GM23338 (cell line): Measurements from ENCODE around the gene CCDC187. TPM values are rescaled to one million over a fixed set of nuclear protein-coding genes. Genes with fewer than 3 reads are reported as not detected.

Experiments
- ATAC-seq: fragments of 200-7000 bp; cut with Tn5 transposase; 3 replicates; pipeline ENCODE4 v1.9.1; 2020
- DNase-seq: peaks from one replicate; pipeline ENCODE4 v3.0.0-alpha.2; 2015; ENCODE audit warnings: low spot score
- H2AFZ ChIP-seq: fragments of 200-600 bp; sonication (generic); 2 replicates; pipeline ENCODE4 v1.8.0; 2016; ENCODE audit warnings: antibody characterized with exemption, mild to moderate bottlenecking, moderate library complexity
- H3F3A ChIP-seq: fragments of 200-600 bp; sonication (generic); replicated peaks from 2 replicates; pipeline ENCODE4 v1.8.0; 2017; ENCODE audit warnings: antibody characterized with exemption, mixed run types, low read depth
- H3K27ac ChIP-seq: fragments of 200-600 bp; sonication (generic); 2 replicates; pipeline ENCODE4 v1.6.1; 2016; ENCODE audit warnings: low read depth
- H3K27me3 ChIP-seq: fragments of 200-600 bp; sonication (generic); 2 replicates; pipeline ENCODE4 v1.8.0; 2016; ENCODE audit warnings: mild to moderate bottlenecking, mixed run types, moderate library complexity; ENCODE audit not compliant: insufficient read depth
- H3K36me3 ChIP-seq: fragments of 200-600 bp; sonication (generic); 2 replicates; pipeline ENCODE4 v1.8.0; 2016; ENCODE audit warnings: mild to moderate bottlenecking; ENCODE audit not compliant: insufficient read depth
- H3K4me1 ChIP-seq: fragments of 200-600 bp; sonication (generic); 2 replicates; pipeline ENCODE4 v1.8.0; 2016; ENCODE audit warnings: mild to moderate bottlenecking, moderate library complexity; ENCODE audit not compliant: insufficient read depth
- H3K4me2 ChIP-seq: fragments of 200-600 bp; sonication (generic); 2 replicates; pipeline ENCODE4 v1.7.1; 2017; ENCODE audit warnings: mixed run types
- H3K4me3 ChIP-seq: fragments of 200-600 bp; sonication (generic); 2 replicates; pipeline ENCODE4 v1.6.1; 2016; ENCODE audit warnings: mixed run types
- H3K79me2 ChIP-seq: fragments of 200-600 bp; sonication (generic); replicated peaks from 2 replicates; pipeline ENCODE4 v1.8.0; 2017; ENCODE audit warnings: mild to moderate bottlenecking; ENCODE audit not compliant: insufficient read depth
- H3K9me2 ChIP-seq: fragments of 200-600 bp; sonication (generic); 2 replicates; pipeline ENCODE4 v1.8.0; 2017; ENCODE audit not compliant: insufficient read depth
- H4K20me1 ChIP-seq: fragments of 200-600 bp; sonication (generic); replicated peaks from 2 replicates; pipeline ENCODE4 v1.8.0; 2017; ENCODE audit warnings: mild to moderate bottlenecking; ENCODE audit not compliant: insufficient read depth
- H3K27ac Mint-ChIP-seq: 2 replicates; pipeline ENCODE4 v1.8.0; 2020; ENCODE audit warnings: inconsistent platforms, mild to moderate bottlenecking, moderate library complexity, mixed read lengths
- H3K27me3 Mint-ChIP-seq: 3 replicates; pipeline ENCODE4 v1.8.0; 2022; ENCODE audit warnings: low read depth, mild to moderate bottlenecking, moderate library complexity, mixed read lengths, inconsistent platforms; ENCODE audit not compliant: insufficient read depth, poor library complexity
- H3K36me3 Mint-ChIP-seq: 3 replicates; pipeline ENCODE4 v1.8.0; 2021; ENCODE audit warnings: low read depth, mild to moderate bottlenecking, inconsistent platforms, moderate library complexity, mixed read lengths
- H3K4me1 Mint-ChIP-seq: 3 replicates; pipeline ENCODE4 v1.8.0; 2020; ENCODE audit warnings: mild to moderate bottlenecking, inconsistent platforms, mixed read lengths
- H3K4me3 Mint-ChIP-seq: 3 replicates; pipeline ENCODE4 v1.8.0; 2021; ENCODE audit warnings: moderate library complexity, mild to moderate bottlenecking, inconsistent platforms, mixed read lengths
- H3K9me3 Mint-ChIP-seq: 3 replicates; pipeline ENCODE4 v1.8.0; 2020; ENCODE audit warnings: moderate library complexity, mild to moderate bottlenecking, inconsistent platforms, mixed read lengths
- CREB1 ChIP-seq: fragments of 250-450 bp; sonication (Bioruptor Pico); IDR thresholded peaks from 2 replicates; pipeline ENCODE4 v1.5.0; 2020; ENCODE audit warnings: low read depth, mild to moderate bottlenecking, moderate library complexity
- EZH2 ChIP-seq: fragments of 200-600 bp; sonication (generic); IDR thresholded peaks from one replicate; pipeline ENCODE4 v1.8.0; 2017; ENCODE audit warnings: antibody characterized with exemption, mild to moderate bottlenecking, low read depth; ENCODE audit not compliant: unreplicated experiment
- EZH2phosphoT487 ChIP-seq: fragments of 200-600 bp; sonication (generic); IDR thresholded peaks from one replicate; pipeline ENCODE4 v1.8.1; 2018; ENCODE audit warnings: antibody characterized with exemption; ENCODE audit not compliant: unreplicated experiment
- JUNB ChIP-seq: IDR thresholded peaks from one replicate; pipeline ENCODE4 v1.6.1; 2016; ENCODE audit warnings: antibody characterized with exemption; ENCODE audit not compliant: unreplicated experiment
- NANOG ChIP-seq: IDR thresholded peaks from 2 replicates; pipeline ENCODE4 v1.6.1; 2016; ENCODE audit warnings: antibody characterized with exemption, borderline replicate concordance
- POLR2AphosphoS5 ChIP-seq: IDR thresholded peaks from 2 replicates; pipeline ENCODE4 v1.6.1; 2016; ENCODE audit warnings: antibody characterized with exemption, low read depth
- REST ChIP-seq: IDR thresholded peaks from one replicate; pipeline ENCODE4 v1.6.1; 2018; ENCODE audit warnings: antibody characterized with exemption; ENCODE audit not compliant: unreplicated experiment
- STAT1 ChIP-seq: IDR thresholded peaks from one replicate; pipeline ENCODE4 v1.6.1; 2016; ENCODE audit warnings: antibody characterized with exemption; ENCODE audit not compliant: unreplicated experiment
- ZNF114 ChIP-seq: fragments of 250-450 bp; sonication (Bioruptor Pico); IDR thresholded peaks from 2 replicates; pipeline ENCODE4 v1.5.0; 2020; ENCODE audit warnings: mild to moderate bottlenecking, moderate library complexity
- ZNF462 ChIP-seq: fragments of 250-450 bp; sonication (Bioruptor Pico); IDR thresholded peaks from 2 replicates; pipeline ENCODE4 v1.5.0; 2020; ENCODE audit warnings: mild to moderate bottlenecking, moderate library complexity
- polyA plus RNA-seq: library from polyadenylated mRNA; unstranded; fragments of >200 nt; fragmentation: Nextera tagmentation; extraction: Ambion mirVana; gene quantifications from 2 replicates; pipeline ENCODE4 v1.2.1, GENCODE V29; 2016
- total RNA-seq: library from RNA; depleted of rRNA; stranded (reverse); fragments of >200 nt; shearing (Covaris generic); gene quantifications from 2 replicates; pipeline ENCODE4 v1.2.3, GENCODE V29; 2014
- TF ChIP-seq, protein P1 (sequence below), 2 experiments: fragments of 200-600 bp in 1 of 2; sonication (generic) in 1 of 2; conservative IDR thresholded peaks; 2 replicates each; pipeline versions ENCODE4 v1.5.1 to v1.6.1; 2016 to 2017; ENCODE audit warnings: antibody characterized with exemption in 2 of 2, low read depth in 2 of 2, mild to moderate bottlenecking in 2 of 2, moderate library complexity in 1 of 2

CCDC187 gene
- total and polyA plus RNA-seq, 2 experiments from 2014 or later: 0.14 TPM; not detected in 1

DNA sequence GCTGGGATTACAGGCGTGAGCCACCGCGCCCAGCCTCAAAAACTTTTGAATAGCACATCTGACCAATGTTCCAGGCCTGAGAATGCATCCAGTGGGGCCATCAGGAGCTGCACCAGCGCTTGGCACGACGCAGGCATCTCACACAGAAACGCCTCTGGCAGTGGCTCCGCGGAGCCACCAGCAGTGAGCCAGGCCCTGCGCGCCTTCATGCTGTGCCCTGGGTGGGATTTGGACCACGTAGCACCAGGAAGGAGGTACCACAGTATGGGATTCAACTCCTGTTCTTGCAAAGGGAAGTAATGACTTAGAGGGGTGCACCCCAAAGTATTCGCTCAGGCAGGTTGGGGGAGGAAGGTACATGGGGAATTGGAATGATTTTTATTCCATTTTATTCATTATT lies 3.0 kb downstream of the CCDC187 start:
- no peaks in the 10 kb centered on the region for H3K4me1 ChIP-seq
- Mint-ChIP-seq H3K27ac (no peak overlapping the region), H3K4me3 (no peak overlapping the region), H3K27me3 (peaks cover 3% of the 10 kb centered on the region), H3K36me3 (no peaks in the 10 kb centered on the region), H3K4me1 (peaks cover 5% of the 10 kb centered on the region; the same call in 2 of the 3 replicates), H3K9me3 (no peaks in the 10 kb centered on the region)
- no peak overlapping the region for H3K4me3 ChIP-seq
- H4K20me1 ChIP-seq: no peaks in the 10 kb centered on the region
- H2AFZ ChIP-seq: no peak overlapping the region
- no peaks in the 10 kb centered on the region for H3K79me2 ChIP-seq
- H3K27me3 ChIP-seq: no peaks in the 10 kb centered on the region
- no peaks in the 10 kb centered on the region for H3F3A ChIP-seq
- no peak for ATAC-seq
- TF ChIP-seq EZH2phosphoT487 (no peak), STAT1 (no peak), EZH2 (no peak)
- no peak for DNase-seq
- H3K4me2 ChIP-seq: no peak overlapping the region
- no peak overlapping the region for H3K27ac ChIP-seq
- no peaks in the 10 kb centered on the region for H3K36me3 ChIP-seq
- H3K9me2 ChIP-seq: no peaks in the 10 kb centered on the region

GRCh38 chr9:136300016-136300545 lies 3.8 kb downstream of the CCDC187 start:
- Histone ChIP-seq H3K36me3 (no peaks in the 10 kb centered on the region), H3K4me1 (no peaks in the 10 kb centered on the region), H3K27ac (no peak overlapping the region), H3K79me2 (no peaks in the 10 kb centered on the region), H3K9me2 (no peaks in the 10 kb centered on the region), H3F3A (no peaks in the 10 kb centered on the region), H3K4me2 (no peak overlapping the region), H2AFZ (no peak overlapping the region), H4K20me1 (no peaks in the 10 kb centered on the region), H3K27me3 (no peaks in the 10 kb centered on the region), H3K4me3 (no peak overlapping the region)
- Mint-ChIP-seq H3K9me3 (no peaks in the 10 kb centered on the region), H3K36me3 (no peaks in the 10 kb centered on the region), H3K27me3 (peaks cover 3% of the 10 kb centered on the region), H3K4me3 (no peak overlapping the region), H3K27ac (no peak overlapping the region), H3K4me1 (peaks cover 5% of the 10 kb centered on the region; the same call in 2 of the 3 replicates)
- no peak for DNase-seq
- ATAC-seq: no peak
- TF ChIP-seq JUNB (no peak), ZNF462 (CRISPR knock-in tag) (no peak), STAT1 (no peak), POLR2AphosphoS5 (no peak), CREB1 (CRISPR knock-in tag) (no peak), NANOG (no peak), EZH2 (no peak), EZH2phosphoT487 (no peak), ZNF114 (no peak), REST (no peak)
- TF ChIP-seq, protein P1, sequence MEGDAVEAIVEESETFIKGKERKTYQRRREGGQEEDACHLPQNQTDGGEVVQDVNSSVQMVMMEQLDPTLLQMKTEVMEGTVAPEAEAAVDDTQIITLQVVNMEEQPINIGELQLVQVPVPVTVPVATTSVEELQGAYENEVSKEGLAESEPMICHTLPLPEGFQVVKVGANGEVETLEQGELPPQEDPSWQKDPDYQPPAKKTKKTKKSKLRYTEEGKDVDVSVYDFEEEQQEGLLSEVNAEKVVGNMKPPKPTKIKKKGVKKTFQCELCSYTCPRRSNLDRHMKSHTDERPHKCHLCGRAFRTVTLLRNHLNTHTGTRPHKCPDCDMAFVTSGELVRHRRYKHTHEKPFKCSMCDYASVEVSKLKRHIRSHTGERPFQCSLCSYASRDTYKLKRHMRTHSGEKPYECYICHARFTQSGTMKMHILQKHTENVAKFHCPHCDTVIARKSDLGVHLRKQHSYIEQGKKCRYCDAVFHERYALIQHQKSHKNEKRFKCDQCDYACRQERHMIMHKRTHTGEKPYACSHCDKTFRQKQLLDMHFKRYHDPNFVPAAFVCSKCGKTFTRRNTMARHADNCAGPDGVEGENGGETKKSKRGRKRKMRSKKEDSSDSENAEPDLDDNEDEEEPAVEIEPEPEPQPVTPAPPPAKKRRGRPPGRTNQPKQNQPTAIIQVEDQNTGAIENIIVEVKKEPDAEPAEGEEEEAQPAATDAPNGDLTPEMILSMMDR (conservative IDR thresholded peaks at IDR 0.05; ENCODE audit: low read depth in 2 of 2): no peak
